Motor neuron (in vitro differentiated cells): ENCODE results near the gene IMP4. TPM values are rescaled to one million over a fixed set of nuclear protein-coding genes. Genes with fewer than 3 reads are reported as not detected.

Experiments used
- ATAC-seq, 8 experiments: fragments of 200-7000 bp; cut with Tn5 transposase; replicated peaks in 6 of 8; 2 replicates each; pipeline ENCODE4 v1.8.0; 2021; ENCODE audit warnings: mild to moderate bottlenecking in 8 of 8, moderate library complexity in 8 of 8
- H3K27ac ChIP-seq, 2 donors: fragments of 250-450 bp; sonication (Bioruptor Pico); 2 replicates each; pipeline ENCODE4 v1.9.0; 2021; ENCODE audit warnings: antibody characterized with exemption in 2 of 2, mild to moderate bottlenecking in 2 of 2, moderate library complexity in 1 of 2
- H3K4me1 ChIP-seq, 2 donors: fragments of 250-450 bp; sonication (Bioruptor Pico); replicated peaks in 1 of 2; 2 replicates each; pipeline ENCODE4 v1.6.1; 2021; ENCODE audit warnings: antibody characterized with exemption in 2 of 2, mild to moderate bottlenecking in 2 of 2, moderate library complexity in 1 of 2
- H3K4me3 ChIP-seq, 5 donors: fragments of 250-450 bp; sonication (Bioruptor Pico); 2 replicates each; pipeline ENCODE4 v1.9.0; 2021; ENCODE audit warnings: antibody characterized with exemption in 5 of 5, mild to moderate bottlenecking in 5 of 5, moderate library complexity in 4 of 5
- WGBS, 10 experiments: fragments of 450-650 bp; shearing (Covaris generic); methylation state at CpG; one replicate each; pipeline ENCODE4 v1.0.0; 2022; 5-methylcytosine and 5-hydroxymethylcytosine counted together
- in situ Hi-C, 9 experiments: fragments of 400-800 bp; cut with MboI; loops; one replicate each; pipeline ENCODE4 v1.15.0; 2021; ENCODE audit warnings: low sequenced_read_pairs in 9 of 9, low pct_unique_long_range_greater_than_20kb in 2 of 9; ENCODE audit not compliant: unreplicated experiment in 9 of 9
- total RNA-seq, 8 experiments: library from RNA; unstranded; fragments of 300-600 nt; gene quantifications; 2 replicates each; pipeline versions ENCODE4 v1.2.3 to v1.2.4, GENCODE V29; 2022

IMP4 gene
- total RNA-seq, 8 experiments from 2014 or later, result 62.2 to 107 (median 94.8) TPM

- H3K4me1 ChIP-seq, result peaks cover under 1 to 10% of the 10 kb centered on the region in 2 donors
- whole genome bisulfite sequencing, 10 experiments, result 62 to 80% (median 75%) methylated on average over 3 to 8 of the region's 11 CpGs; no CpG with 5 or more reads in 2 of the 10 experiments
- in situ Hi-C loops, result no loop called here
- H3K27ac ChIP-seq, result no peak overlapping the region
- H3K4me3 ChIP-seq, result no peak overlapping the region
- no peak for ATAC-seq
Observed at GRCh38 chr2:130376433-130377293, 34.0 kb downstream of the IMP4 start.

- in situ Hi-C loops, result no loop called here
- Histone ChIP-seq H3K4me1 (peaks cover 0 to 9% of the 10 kb centered on the region in 2 donors), H3K4me3 (no peak overlapping the region), H3K27ac (no peak overlapping the region)
- no peak for ATAC-seq
- 70 to 75% methylated on average over 1 to 2 of the region's 5 CpGs; no CpG with 5 or more reads in 8 of the 10 experiments for WGBS, 10 experiments
Observed at GRCh38 chr2:130377491-130377890, 34.8 kb downstream of the IMP4 start.

GRCh38 chr2:130378206-130378897, 35.7 kb downstream of the IMP4 start:
- no peak for ATAC-seq
- Histone ChIP-seq H3K4me1 (peaks cover 0 to 4% of the 10 kb centered on the region in 2 donors), H3K27ac (no peak overlapping the region), H3K4me3 (no peak overlapping the region)
- in situ Hi-C loops, result no loop called here
- 50 to 100% (median 81%) methylated on average over 1 to 3 of the region's 3 CpGs for WGBS, 10 experiments

GRCh38 chr2:130378898-130379214, 36.2 kb downstream of the IMP4 start:
- WGBS, 10 experiments, result 50 to 100% (median 84%) methylated on average over 1 to 3 of the region's 3 CpGs; no CpG with 5 or more reads in 4 of the 10 experiments
- no peak overlapping the region for H3K27ac ChIP-seq
- H3K4me3 ChIP-seq, result no peak overlapping the region
- no peaks in the 10 kb centered on the region for H3K4me1 ChIP-seq
- no peak for ATAC-seq
- in situ Hi-C loops, result no loop called here

- in situ Hi-C loops, result no loop called here
- whole genome bisulfite sequencing, 10 experiments, result 83 to 100% (median 100%) methylated on average over 1 to 5 of the region's 11 CpGs; no CpG with 5 or more reads in 4 of the 10 experiments
- H3K4me1 ChIP-seq, result no peaks in the 10 kb centered on the region
Observed at GRCh38 chr2:130380096-130380934, 37.6 kb downstream of the IMP4 start.

GRCh38 chr2:130381145-130381544, 38.4 kb downstream of the IMP4 start:
- Histone ChIP-seq H3K4me3 (no peak overlapping the region), H3K27ac (no peak overlapping the region), H3K4me1 (no peaks in the 10 kb centered on the region)
- in situ Hi-C loops, result no loop called here
- WGBS, 10 experiments, result 60 to 100% (median 76%) methylated on average over 1 to 4 of the region's 4 CpGs; no CpG with 5 or more reads in 3 of the 10 experiments
- ATAC-seq, result no peak

More at GRCh38 chr2:130380096-130380934, 37.6 kb downstream of the IMP4 start:
- no peak for ATAC-seq
- no peak overlapping the region for H3K4me3 ChIP-seq
- no peak overlapping the region for H3K27ac ChIP-seq

GRCh38 chr2:130381619-130382018, 38.9 kb downstream of the IMP4 start:
- no peak overlapping the region for H3K27ac ChIP-seq
- H3K4me1 ChIP-seq, result no peaks in the 10 kb centered on the region
- in situ Hi-C loops, result no loop called here
- 80 to 100% (median 100%) methylated on average over 1 to 3 of the region's 4 CpGs; no CpG with 5 or more reads in 3 of the 10 experiments for WGBS, 10 experiments
- H3K4me3 ChIP-seq, result no peak overlapping the region
- ATAC-seq, result no peak

- in situ Hi-C loops, result no loop called here
- ATAC-seq, result no peak
- H3K4me1 ChIP-seq, result no peaks in the 10 kb centered on the region
- WGBS, 10 experiments, result 93 to 100% (median 93%) methylated on average over 2 to 3 of the region's 8 CpGs; no CpG with 5 or more reads in 6 of the 10 experiments
- H3K4me3 ChIP-seq, result no peak overlapping the region
- no peak overlapping the region for H3K27ac ChIP-seq
Observed at GRCh38 chr2:130382313-130382917, 39.7 kb downstream of the IMP4 start.

- WGBS, 10 experiments, result 80 to 100% (median 93%) methylated on average over 2 to 3 of the region's 3 CpGs; no CpG with 5 or more reads in 4 of the 10 experiments
- no peak overlapping the region for H3K27ac ChIP-seq
- no peak overlapping the region for H3K4me3 ChIP-seq
- ATAC-seq, result no peak
- H3K4me1 ChIP-seq, result peaks cover 2% of the 10 kb centered on the region in 2 donors
- in situ Hi-C loops, result no loop called here
Observed at GRCh38 chr2:130385709-130386108, 43.0 kb downstream of the IMP4 start.

- 0 to 100% (median 76%) methylated on average over 1 to 4 of the region's 4 CpGs for WGBS, 10 experiments
- in situ Hi-C loops, result no loop called here
- Histone ChIP-seq H3K27ac (no peak overlapping the region), H3K4me3 (no peak overlapping the region), H3K4me1 (peaks cover 6 to 8% of the 10 kb centered on the region in 2 donors)
- ATAC-seq, result peak in 3 of 8 experiments; percentile 53 to 61 (median 58)
Observed at GRCh38 chr2:130387071-130387400, 44.3 kb downstream of the IMP4 start.

GRCh38 chr2:130387804-130388203, 45.1 kb downstream of the IMP4 start:
- H3K27ac ChIP-seq, result no peak overlapping the region
- peaks cover 11 to 12% of the 10 kb centered on the region in 2 donors for H3K4me1 ChIP-seq
- no peak overlapping the region for H3K4me3 ChIP-seq
- no peak for ATAC-seq
- 5 to 100% (median 37%) methylated on average over 1 to 4 of the region's 4 CpGs; no CpG with 5 or more reads in 5 of the 10 experiments for WGBS, 10 experiments
- in situ Hi-C loops, result no loop called here

GRCh38 chr2:130388221-130388907, 45.7 kb downstream of the IMP4 start:
- no peak overlapping the region for H3K27ac ChIP-seq
- in situ Hi-C loops, result no loop called here
- ATAC-seq, result no peak
- no peak overlapping the region for H3K4me3 ChIP-seq
- WGBS, 10 experiments, result 72 to 100% (median 87%) methylated on average over 1 to 5 of the region's 8 CpGs; no CpG with 5 or more reads in 1 of the 10 experiments
- H3K4me1 ChIP-seq, result peaks cover 11 to 12% of the 10 kb centered on the region in 2 donors
